Motor neuron (in vitro differentiated cells): ENCODE results near the gene COLEC11. TPM values are rescaled to one million over a fixed set of nuclear protein-coding genes. Genes with fewer than 3 reads are reported as not detected.
"Not testable (repeated sequence)": the region's sequence is repeated elsewhere in the genome, so short reads cannot be mapped to it uniquely, and the experiment has no call there.

Experiments
- ATAC-seq, 8 experiments: fragments of 200-7000 bp; cut with Tn5 transposase; replicated peaks in 6 of 8; 2 replicates each; pipeline ENCODE4 v1.8.0; 2021; ENCODE audit warnings: mild to moderate bottlenecking in 8 of 8, moderate library complexity in 8 of 8
- H3K27ac ChIP-seq, 2 donors: fragments of 250-450 bp; sonication (Bioruptor Pico); 2 replicates each; pipeline ENCODE4 v1.9.0; 2021; ENCODE audit warnings: antibody characterized with exemption in 2 of 2, mild to moderate bottlenecking in 2 of 2, moderate library complexity in 1 of 2
- H3K4me1 ChIP-seq, 2 donors: fragments of 250-450 bp; sonication (Bioruptor Pico); replicated peaks in 1 of 2; 2 replicates each; pipeline ENCODE4 v1.6.1; 2021; ENCODE audit warnings: antibody characterized with exemption in 2 of 2, mild to moderate bottlenecking in 2 of 2, moderate library complexity in 1 of 2
- H3K4me3 ChIP-seq, 5 donors: fragments of 250-450 bp; sonication (Bioruptor Pico); 2 replicates each; pipeline ENCODE4 v1.9.0; 2021; ENCODE audit warnings: antibody characterized with exemption in 5 of 5, mild to moderate bottlenecking in 5 of 5, moderate library complexity in 4 of 5
- WGBS, 10 experiments: fragments of 450-650 bp; shearing (Covaris generic); methylation state at CpG; one replicate each; pipeline ENCODE4 v1.0.0; 2022; 5-methylcytosine and 5-hydroxymethylcytosine counted together
- in situ Hi-C, 9 experiments: fragments of 400-800 bp; cut with MboI; loops; one replicate each; pipeline ENCODE4 v1.15.0; 2021; ENCODE audit warnings: low sequenced_read_pairs in 9 of 9, low pct_unique_long_range_greater_than_20kb in 2 of 9; ENCODE audit not compliant: unreplicated experiment in 9 of 9
- total RNA-seq, 8 experiments: library from RNA; unstranded; fragments of 300-600 nt; gene quantifications; 2 replicates each; pipeline versions ENCODE4 v1.2.3 to v1.2.4, GENCODE V29; 2022

COLEC11 gene
- total RNA-seq, 8 experiments from 2014 or later = 0.14 to 0.33 (median 0.21) TPM; not detected in 3

- ATAC-seq = no peak
- Histone ChIP-seq H3K27ac (no peak overlapping the region), H3K4me3 (no peak overlapping the region), H3K4me1 (peaks cover 10 to 15% of the 10 kb centered on the region in 2 donors)
- 37 to 96% (median 66%) methylated on average over 5 to 7 of the region's 29 CpGs; no CpG with 5 or more reads in 4 of the 10 experiments for WGBS, 10 experiments
- in situ Hi-C loops = no loop called here
Measured at GRCh38 chr2:3612639-3613523, 18.0 kb downstream of the COLEC11 start.

GRCh38 chr2:3613524-3613905, 18.6 kb downstream of the COLEC11 start:
- H3K27ac ChIP-seq = no peak overlapping the region
- H3K4me1 ChIP-seq = peaks cover 10 to 15% of the 10 kb centered on the region in 2 donors
- 35 to 93% (median 68%) methylated on average over 1 to 7 of the region's 12 CpGs; no CpG with 5 or more reads in 3 of the 10 experiments for WGBS, 10 experiments
- in situ Hi-C loops = no loop called here
- ATAC-seq = no peak
- no peak overlapping the region for H3K4me3 ChIP-seq

GRCh38 chr2:3614743-3615142, 19.8 kb downstream of the COLEC11 start:
- WGBS, 10 experiments = 0 to 83% (median 60%) methylated on average over 1 to 2 of the region's 2 CpGs
- H3K27ac ChIP-seq, in situ Hi-C loops: not testable (repeated sequence)

GRCh38 chr2:3615541-3616200, 20.8 kb downstream of the COLEC11 start:
- in situ Hi-C loops, H3K27ac ChIP-seq, ATAC-seq, H3K4me3 ChIP-seq: not testable (repeated sequence)
- peaks cover 10% of the 10 kb centered on the region in 2 donors for H3K4me1 ChIP-seq
- WGBS, 10 experiments = no CpG with 5 or more reads among the region's 46 CpGs

More at GRCh38 chr2:3614743-3615142, 19.8 kb downstream of the COLEC11 start:
- H3K4me3 ChIP-seq, ATAC-seq: not testable (repeated sequence)
- peaks cover 10 to 15% of the 10 kb centered on the region in 2 donors for H3K4me1 ChIP-seq

GRCh38 chr2:3616435-3617197, 21.7 kb downstream of the COLEC11 start:
- H3K27ac ChIP-seq, H3K4me3 ChIP-seq, ATAC-seq, H3K4me1 ChIP-seq, in situ Hi-C loops: not testable (repeated sequence)
- WGBS, 10 experiments = 35 to 100% (median 95%) methylated on average over 3 to 5 of the region's 25 CpGs; no CpG with 5 or more reads in 1 of the 10 experiments

- in situ Hi-C loops = no loop called here
- no peak overlapping the region for H3K27ac ChIP-seq
Measured at GRCh38 chr2:3617198-3617890, 22.4 kb downstream of the COLEC11 start.

GRCh38 chr2:3618367-3618766, 23.5 kb downstream of the COLEC11 start:
- Histone ChIP-seq H3K4me1 (no peaks in the 10 kb centered on the region), H3K27ac (no peak overlapping the region), H3K4me3 (no peak overlapping the region)
- ATAC-seq = no peak
- in situ Hi-C loops = no loop called here

More at GRCh38 chr2:3617198-3617890, 22.4 kb downstream of the COLEC11 start:
- no peak overlapping the region for H3K4me3 ChIP-seq
- ATAC-seq = no peak
- no peaks in the 10 kb centered on the region for H3K4me1 ChIP-seq
- 38 to 100% (median 92%) methylated on average over 2 to 18 of the region's 21 CpGs; no CpG with 5 or more reads in 1 of the 10 experiments for WGBS, 10 experiments

GRCh38 chr2:3619033-3619432, 24.1 kb downstream of the COLEC11 start:
- H3K4me1 ChIP-seq = no peaks in the 10 kb centered on the region
- no peak overlapping the region for H3K27ac ChIP-seq
- ATAC-seq = no peak
- H3K4me3 ChIP-seq = no peak overlapping the region
- WGBS, 10 experiments = 0 to 100% (median 65%) methylated on average over 1 to 2 of the region's 2 CpGs; no CpG with 5 or more reads in 2 of the 10 experiments
- in situ Hi-C loops = no loop called here

GRCh38 chr2:3619661-3620060, 24.7 kb downstream of the COLEC11 start:
- H3K4me1 ChIP-seq, H3K4me3 ChIP-seq, H3K27ac ChIP-seq, ATAC-seq, in situ Hi-C loops: not testable (repeated sequence)
- 70 to 100% (median 91%) methylated on average over 5 to 9 of the region's 9 CpGs; no CpG with 5 or more reads in 3 of the 10 experiments for WGBS, 10 experiments

GRCh38 chr2:3620834-3621233, 25.9 kb downstream of the COLEC11 start:
- no peak for ATAC-seq
- 29 to 96% (median 82%) methylated on average over 3 to 5 of the region's 5 CpGs for WGBS, 10 experiments
- in situ Hi-C loops = no loop called here

GRCh38 chr2:3622967-3623366, 28.1 kb downstream of the COLEC11 start:
- Histone ChIP-seq H3K4me1 (no peaks in the 10 kb centered on the region), H3K27ac (no peak overlapping the region), H3K4me3 (no peak overlapping the region)
- in situ Hi-C loops = no loop called here
- 0 to 100% (median 43%) methylated on average over 1 of the region's 1 CpG; no CpG with 5 or more reads in 1 of the 10 experiments for WGBS, 10 experiments
- no peak for ATAC-seq

More at GRCh38 chr2:3620834-3621233, 25.9 kb downstream of the COLEC11 start:
- Histone ChIP-seq H3K27ac (no peak overlapping the region), H3K4me1 (no peaks in the 10 kb centered on the region), H3K4me3 (no peak overlapping the region)

GRCh38 chr2:3624059-3624794, 29.3 kb downstream of the COLEC11 start:
- H3K27ac ChIP-seq = no peak overlapping the region
- peaks cover 4 to 5% of the 10 kb centered on the region in 2 donors for H3K4me1 ChIP-seq
- H3K4me3 ChIP-seq = no peak overlapping the region
- ATAC-seq = no peak
- in situ Hi-C loops = no loop called here
- whole genome bisulfite sequencing, 10 experiments = 0 to 80% (median 59%) methylated on average over 1 to 3 of the region's 4 CpGs; no CpG with 5 or more reads in 3 of the 10 experiments
